Suppressor macrophage treated with lipopolysaccharide for 4 hours (primary cell): ENCODE measurements around the gene MINDY4.

Experiments
- DNase-seq: peaks from one replicate; pipeline ENCODE4 v3.0.0-alpha.2; 2020

The MINDY4 gene

DNA sequence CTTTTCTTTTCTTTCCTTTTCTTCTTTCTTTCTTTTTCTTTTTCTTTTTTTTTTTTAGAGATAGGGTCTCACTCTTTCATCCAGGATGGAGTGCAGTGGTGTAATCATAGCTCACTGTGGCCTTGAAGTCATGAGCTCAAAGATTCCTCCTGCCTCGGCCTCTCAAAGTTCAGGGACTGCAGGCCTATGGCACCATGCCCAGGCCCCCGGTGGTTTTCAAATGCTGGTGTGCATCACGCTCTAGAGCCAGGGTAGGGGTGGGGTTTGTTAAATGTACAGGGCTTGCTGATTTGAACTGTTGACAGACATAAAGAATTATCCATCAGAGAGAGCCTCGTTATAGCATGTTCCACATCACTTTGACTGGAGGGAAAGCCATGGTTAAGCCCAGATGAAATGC lies 5.8 kb downstream of the MINDY4 start:
- DNase-seq = no peak

DNA sequence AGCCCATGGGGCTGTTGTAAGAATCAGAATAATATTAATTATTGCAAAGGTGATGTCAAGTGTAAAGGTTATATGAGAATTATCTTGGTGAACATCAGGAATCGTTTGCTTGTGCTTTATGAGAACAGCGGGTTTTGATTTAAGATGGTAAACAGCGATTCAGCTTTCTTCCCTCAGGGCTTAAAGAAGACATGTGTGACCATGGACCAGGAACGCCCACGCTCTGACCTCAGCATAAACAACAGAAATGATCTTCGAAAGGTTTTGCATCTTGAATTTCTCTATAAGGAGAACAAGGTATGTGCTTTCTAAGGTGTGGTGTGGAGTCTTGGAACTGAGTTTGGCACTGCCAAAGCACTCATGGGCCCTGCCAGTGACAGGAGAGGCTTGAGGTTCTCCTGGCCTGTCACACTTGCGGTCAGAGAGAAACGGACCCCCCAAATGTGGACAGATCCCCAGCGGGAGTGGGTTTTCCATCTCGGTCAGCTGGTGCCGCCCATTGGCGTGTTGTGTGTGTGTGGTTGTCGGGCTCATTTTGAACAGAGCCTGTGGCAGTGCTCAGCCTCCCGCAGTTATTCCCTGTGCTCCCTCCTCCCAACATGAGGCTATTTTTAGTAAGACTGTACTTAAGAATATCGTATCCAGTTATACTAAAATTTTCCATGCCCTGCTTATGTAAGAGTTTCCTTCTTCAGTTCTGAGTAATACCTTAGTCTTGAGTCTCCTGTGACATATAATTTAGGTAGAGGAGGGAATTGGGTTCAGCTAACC lies 7.2 kb downstream of the MINDY4 start:
- no peak for DNase-seq

DNA sequence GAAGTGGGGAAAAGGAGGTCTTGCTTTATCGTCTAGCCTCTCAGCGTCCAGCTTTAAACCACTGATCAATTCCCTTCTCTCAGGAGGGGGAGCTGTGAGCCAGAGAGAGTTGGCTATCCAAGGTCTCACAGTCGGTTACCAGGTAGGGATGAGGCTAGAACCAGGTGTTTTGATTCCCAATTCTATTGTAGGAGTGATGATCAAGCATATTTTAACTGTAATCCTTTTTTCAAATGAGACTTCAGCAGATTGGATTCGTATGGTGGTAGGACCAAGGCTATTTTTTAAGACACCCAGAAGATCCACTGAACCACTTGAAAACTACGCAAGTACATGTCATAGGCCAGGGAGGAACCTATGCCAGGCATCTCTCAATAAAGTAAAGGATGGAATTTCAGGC lies 8.4 kb downstream of the MINDY4 start:
- DNase-seq = no peak

DNA sequence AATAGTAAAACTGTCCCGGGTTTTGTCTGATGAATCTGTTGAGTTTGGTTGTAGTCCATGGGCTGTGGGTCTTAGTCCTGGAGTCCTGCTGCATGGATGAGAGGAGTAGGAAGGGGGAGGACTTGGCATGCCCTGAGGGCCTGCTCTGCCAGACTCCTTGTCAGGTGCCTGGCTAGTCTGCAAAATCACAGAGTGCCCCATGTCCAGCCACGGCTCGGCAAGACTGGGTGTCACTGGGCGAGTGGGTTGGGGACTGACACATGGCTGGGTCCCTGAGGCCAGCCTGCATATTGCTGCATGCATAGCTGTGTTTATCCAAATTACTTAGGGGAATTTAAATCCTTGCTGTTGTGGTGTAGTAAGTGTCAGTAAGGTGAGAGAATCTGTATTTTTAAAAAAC lies 9.7 kb downstream of the MINDY4 start:
- no peak for DNase-seq

DNA sequence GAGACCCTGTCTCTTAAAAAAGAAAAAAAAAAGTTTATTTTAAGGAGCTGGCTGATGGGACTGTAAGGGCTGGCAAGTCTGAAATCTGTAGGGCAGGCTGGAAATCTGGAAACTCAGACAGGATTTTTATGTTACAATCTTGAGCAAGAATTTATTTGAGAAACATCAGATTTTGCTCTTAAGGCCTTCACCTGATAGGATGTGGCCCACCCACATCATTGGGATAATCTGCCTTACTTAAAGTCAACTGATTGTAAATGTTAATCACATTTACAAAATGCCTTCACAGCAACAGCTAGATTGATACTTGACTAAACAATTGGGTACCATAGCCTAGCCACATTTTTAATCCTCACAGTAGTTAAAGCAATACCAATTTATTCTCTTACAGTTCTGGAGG lies 11.5 kb downstream of the MINDY4 start:
- DNase-seq = no peak

DNA sequence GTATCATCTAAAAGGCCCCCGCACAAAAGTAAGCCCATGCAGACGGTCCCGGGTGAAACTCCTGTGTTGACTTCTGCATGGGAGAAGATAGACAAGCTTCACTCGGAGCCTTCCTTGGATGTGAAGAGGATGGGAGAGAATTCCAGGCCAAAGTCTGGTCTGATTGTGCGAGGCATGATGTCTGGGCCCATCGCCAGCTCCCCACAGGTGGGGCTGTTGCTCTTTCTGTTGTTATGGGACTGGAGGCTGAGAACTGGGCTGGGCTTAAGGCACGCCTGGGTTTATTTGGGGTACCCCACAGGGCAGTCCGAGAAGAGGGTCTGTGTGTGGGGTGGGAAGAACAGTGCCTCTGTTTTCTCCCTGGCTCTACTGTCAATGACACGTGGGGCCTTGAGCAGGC lies 14.6 kb downstream of the MINDY4 start:
- DNase-seq = no peak

DNA sequence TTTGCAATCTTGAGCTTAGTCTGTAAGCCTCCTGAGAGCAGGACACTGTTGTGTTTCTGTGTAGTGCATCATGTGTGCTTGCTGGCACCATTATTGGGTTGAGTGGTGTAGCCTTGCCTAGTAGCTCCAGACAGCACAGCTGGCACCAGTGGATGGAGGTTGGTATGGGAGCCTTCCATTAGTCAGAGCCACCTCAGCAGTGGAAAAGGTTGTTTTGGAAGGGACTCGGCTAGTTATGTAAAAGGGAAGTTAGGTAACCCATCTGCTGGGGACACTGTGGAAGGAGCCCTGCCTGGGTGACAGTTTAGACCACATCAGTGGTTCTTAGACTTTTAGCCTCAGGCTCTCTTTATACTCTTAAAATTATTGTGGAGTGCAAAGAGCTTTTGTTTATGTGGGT lies 16.3 kb downstream of the MINDY4 start:
- peak; percentile 6 for DNase-seq

DNA sequence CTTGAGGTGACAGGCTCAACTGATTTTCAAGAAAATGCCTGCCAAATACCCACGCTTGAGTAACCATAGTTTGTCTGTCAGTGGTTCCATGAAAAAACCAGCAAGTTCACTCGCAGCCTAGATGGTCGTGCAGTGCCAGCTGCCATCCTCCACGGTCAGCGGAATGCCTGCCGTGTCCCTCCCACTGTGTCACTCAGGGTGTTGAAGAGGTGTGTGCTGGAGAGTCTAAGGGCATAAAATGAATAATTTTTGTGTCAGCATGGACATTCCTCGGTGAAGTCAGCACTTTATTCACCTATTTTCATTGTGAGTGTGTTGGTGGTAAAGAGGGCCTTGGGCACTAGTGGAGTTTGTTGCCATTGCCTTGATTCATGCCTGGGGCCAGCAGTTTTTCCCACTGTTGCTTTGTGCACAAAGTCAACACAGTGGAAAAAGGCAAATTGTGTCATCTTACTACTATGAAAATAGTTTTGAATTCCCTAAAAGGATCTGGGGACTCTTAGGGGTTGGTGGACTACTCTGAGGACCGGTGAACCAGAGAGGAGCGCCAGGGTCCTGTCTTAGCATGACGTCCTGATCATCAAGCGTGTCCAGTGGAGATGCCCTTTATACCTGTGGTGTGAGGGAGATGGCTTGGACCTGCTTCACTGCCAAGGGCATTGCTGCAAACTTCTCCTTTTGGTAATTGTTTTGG lies 17.6 kb downstream of the MINDY4 start:
- DNase-seq = no peak

DNA sequence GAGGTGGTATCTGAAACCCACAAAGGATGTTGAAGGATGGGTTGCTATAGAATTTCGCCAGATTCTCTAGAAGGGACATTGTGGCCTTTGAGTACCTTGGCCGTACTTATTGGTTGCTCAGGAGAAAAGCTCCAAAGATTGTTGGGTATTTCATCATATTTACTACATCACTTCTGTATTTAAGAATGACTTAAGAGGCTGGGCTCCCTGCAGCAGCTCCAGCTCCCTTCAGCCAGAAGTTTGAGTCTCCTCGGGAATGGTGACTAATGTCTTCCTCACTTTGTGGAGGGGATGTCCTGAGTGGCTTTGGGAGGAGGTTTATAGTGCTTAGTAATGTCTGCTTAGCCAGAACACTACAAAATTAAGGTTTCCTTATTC lies 18.1 kb downstream of the MINDY4 start:
- peak; percentile 80 for DNase-seq

DNA sequence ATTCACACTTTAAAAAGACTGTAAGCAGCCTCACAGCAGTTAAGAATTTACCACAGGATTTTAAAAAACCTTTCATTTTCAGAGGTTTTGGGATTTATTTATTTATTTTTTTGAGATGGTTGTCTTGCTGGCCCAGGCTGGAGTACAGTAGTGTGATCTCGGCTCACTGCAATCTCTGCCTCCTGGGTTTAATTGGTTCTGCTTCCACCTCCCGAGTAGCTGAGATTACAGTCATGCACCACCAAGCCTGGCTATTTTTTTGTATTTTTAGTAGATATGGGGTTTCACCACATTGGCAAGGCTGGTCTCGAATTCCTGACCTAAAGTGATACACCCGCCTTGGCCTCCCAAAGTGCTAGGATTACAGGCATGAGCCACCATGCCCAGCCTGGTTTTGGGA lies 19.1 kb downstream of the MINDY4 start:
- DNase-seq = no peak

DNA sequence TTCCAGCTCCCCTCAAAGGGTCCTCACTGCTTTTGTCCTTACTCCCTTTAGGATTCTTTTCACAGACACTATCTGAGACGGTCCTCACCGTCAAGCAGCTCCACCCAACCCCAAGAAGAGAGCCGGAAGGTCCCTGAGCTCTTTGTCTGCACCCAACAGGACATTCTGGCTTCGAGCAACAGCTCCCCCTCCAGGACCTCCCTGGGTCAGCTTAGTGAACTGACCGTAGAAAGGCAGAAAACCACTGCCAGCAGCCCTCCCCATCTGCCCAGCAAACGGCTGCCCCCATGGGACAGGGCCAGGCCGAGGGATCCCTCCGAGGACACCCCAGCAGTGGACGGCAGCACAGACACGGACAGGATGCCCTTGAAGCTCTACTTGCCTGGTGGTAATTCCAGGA lies 19.9 kb downstream of the MINDY4 start:
- DNase-seq = no peak

DNA sequence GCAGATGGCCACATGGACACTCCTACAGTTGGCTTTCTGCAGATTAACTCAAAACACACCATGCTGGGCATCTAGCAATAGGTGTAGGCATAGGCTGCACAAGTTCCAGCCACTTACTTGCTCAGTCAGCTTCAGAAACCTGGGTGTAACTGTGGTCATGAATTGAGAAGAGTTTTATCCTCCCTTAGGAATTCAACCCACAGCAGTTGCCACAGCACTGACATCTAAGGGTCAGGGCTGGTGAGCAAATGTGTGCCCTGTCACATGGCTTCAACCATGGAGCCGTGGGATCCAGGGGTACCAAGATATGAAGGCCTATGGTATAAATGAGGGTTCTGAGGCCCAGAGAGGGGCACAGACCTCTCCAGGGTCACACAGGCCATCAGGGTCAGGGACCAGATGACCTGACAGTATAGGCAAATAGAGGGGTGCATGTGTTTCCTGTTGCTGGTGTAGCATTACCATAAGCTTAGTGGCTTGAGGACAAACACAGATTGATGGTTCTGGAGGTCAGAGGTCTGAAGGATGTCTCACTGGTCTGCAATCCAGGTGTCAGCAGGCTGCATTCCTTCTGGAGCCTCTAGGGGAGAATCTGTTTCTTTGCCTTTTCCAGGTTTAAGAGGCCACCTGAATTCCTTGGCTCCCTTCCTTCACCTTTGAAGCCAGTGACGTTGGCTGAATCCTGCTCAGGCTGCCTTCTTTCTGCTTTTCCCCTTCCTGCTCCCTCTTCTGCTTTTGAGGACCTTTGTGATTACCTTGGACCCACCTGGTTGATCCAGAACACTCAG lies 24.1 kb downstream of the MINDY4 start:
- DNase-seq = no peak

DNA sequence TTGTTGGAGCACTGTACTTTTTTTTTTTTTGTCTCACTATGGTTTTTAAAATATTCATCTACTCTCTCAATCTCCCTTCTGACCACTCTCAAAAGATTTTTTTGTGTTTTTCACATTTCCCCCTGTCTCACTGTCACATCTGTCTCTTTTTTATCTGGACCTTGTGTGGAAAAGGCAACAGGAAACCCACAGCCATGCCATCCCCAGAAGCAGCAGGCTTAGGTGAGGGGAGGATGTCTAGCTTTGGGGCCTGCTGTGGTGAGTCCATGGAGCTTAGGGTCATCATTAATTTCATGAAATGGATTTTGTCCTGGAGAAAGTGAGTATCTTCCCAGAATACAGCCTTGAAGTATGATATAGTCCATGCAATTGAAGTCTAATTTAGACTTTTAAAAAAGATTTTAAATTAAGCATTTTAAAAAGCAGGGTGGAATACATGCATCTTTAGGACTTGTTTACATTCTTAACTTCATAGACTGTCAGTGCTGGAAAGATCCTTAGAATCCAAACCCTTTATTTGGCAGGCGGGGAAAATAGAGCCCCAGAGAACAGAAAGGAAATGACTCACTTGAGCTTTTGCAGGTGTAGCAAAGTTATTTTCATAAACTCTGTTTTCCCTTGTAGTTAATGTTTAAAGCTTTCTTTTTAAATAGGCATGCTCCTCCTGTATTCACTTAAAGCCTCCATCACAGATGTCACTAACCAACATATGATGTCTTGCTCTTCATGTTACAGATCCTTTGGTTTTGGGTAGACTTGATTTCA lies 25.1 kb downstream of the MINDY4 start:
- DNase-seq = no peak

DNA sequence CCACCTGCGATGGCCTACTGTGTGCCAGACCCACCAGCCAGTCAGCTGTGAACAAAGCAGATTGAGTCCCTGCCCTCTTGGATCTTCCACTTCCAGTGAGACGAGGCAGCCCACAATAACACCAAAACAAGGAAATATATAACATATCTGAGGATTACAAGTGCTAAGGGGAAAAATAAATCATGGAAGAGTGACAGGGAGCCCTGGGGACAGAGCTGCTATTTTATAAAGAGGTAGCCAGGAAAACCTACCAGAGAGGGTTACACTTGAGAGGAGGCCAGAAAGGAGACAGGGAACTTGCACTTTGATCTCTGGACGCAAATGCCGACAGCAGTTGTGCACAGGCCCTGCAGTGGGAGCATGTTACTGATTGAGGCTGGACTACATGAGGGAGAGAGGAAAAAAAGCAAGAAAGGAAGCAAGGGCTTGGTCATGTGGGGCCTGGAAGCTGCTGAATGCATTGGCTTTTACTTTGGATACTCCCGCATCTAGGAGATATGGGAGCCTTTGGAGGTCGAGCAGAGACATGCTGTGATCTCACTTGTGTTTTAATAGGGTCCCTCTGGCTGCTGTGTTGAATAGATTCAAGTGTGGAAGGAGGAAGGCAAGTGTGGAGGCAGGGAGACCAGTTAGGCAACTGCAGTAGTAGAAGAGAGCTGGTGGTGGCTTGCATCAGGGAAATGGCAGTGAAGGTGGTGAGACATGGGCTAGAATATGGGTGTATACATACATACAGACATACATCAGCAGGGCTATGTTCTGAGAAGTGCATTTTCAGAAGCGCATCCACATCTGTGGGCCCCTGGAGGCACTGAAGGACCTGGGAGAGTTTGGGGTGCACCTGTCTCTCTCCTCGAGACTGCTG lies 26.2 kb downstream of the MINDY4 start:
- DNase-seq = no peak

DNA sequence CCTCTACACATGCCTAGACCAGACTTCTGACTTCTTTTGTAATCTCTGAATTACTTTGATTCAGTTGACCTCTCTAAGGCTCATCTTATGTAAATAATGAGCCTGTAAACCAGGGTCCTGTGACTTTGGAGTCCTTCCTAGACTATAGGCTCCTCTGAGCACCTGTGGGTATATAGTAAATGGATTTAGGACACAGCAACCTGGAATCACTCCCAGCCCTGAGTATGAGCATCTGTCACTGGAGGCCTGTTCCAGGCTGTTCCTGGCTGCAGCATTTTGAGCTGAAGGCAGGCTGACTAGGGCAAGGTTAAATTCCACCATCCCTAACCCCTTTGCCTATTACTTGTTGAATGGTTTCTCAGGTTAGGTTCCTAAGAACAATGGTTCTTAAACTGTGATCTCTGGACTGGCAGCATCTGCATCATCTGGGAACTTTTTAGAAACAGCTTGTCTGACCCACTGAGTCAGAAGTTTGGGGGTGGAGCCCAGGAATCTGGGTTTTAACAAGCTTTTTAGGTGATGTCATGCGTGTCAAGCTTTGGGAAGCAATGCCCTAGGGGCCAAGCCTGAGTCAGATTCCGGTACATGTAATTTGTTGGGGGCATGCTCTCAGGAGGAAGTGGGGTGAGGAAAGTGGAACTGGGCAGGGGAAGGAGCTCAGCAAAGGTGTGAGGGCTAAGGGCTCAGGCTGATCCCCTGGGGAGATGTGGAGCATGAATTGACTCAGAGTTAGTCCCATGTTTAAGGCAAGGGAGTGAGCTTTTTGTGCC lies 28.2 kb downstream of the MINDY4 start:
- DNase-seq = peak; percentile 45

DNA sequence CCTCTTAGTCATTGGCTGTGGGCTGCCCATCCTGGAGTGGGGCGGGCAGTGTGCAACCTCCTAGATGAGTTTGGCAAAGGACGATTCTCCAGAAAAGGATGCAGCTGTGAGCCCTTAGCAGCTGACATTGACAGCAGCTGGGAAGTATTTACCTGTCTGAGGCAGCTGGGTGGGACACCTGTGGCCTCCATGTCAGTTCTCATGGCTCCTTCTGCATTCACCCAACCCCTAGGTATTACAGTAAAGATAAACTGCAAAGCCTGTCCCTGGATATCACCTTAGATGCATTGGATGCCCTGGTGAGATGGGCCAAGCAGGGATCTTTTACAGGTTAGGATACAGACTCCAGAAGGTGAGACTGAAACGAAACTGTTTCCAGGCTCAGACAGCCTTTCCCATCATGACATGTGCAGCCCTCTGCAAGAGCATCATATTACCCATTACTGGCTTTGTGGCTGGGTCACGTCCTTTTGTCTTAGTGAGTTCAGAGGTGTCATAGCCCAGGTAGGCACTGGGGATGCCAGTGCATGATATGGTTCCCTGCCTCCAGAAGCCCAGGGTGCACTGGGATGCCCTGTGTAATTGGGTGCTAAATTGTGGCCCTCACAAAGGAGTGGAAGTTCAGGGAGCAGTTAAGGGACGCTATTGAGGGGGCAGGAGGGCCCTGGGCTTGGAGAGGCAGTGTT lies 28.9 kb downstream of the MINDY4 start:
- no peak for DNase-seq

DNA sequence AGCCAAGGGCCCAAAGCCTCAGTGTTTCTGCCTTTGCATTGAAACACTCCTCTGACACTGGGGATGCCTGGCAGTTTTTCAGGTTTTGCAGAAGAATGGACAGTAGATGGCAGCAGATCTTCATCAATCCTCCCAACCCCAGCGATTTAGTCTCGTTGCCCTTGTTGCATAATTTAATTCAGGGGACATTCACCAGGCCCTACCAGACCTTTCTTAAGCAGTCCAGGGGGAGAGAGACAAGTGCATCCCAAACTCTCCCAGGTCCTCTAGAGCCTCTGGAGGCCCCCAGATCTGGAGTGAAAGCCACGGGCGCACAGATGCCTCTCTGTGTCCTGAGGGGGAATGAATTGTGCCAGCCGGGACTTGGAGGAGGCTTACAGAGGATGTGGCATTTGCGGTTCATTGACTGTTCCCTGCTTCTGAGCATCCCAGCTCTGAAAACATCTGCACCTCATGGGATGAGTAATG lies 29.6 kb downstream of the MINDY4 start:
- peak; percentile 64 for DNase-seq

DNA sequence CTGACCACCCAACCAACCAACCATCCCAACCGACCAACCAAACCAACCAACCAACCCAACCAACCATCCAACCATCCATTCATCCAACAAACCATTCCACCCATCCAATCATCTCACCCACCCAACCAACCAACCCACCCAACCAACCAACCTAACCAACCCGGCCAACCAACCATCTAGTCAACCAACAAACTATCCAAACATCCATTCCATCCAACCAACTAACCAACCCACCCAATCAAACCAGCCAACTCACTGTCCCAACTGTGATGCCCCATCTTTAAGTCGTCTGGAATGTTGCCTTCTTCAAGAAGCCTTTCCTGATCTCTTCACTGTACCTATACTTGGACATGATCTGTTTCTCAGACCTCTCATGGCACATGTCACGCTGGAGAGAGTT lies 31.6 kb downstream of the MINDY4 start:
- no peak for DNase-seq

DNA sequence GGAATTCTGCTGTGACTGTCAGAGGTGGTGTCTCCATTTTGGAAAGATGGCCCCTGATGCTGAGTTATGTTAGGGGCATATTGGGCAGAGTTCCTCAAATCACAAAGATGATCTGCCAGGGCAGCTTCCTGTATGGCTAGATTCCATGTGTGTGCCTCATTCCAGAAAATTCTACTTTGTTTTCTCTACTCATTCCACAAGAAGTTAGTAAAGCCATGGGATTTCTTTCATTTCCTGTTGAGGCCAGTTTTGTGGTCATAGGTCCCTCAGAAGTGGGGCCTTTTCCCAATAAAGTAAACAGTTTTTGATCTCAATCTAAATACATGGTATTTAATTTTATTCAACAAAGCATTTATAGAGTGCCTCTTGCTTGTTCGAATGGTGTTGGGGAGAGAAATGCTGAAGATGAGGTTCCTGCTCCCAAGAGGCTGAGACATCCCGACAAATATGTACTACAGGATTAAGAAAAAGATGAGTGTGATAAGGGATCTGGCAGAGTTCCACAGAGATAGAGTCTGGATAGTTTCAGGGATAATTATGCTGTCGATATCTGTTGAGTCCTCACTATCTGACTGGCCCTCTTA lies 33.0 kb downstream of the MINDY4 start:
- no peak for DNase-seq

DNA sequence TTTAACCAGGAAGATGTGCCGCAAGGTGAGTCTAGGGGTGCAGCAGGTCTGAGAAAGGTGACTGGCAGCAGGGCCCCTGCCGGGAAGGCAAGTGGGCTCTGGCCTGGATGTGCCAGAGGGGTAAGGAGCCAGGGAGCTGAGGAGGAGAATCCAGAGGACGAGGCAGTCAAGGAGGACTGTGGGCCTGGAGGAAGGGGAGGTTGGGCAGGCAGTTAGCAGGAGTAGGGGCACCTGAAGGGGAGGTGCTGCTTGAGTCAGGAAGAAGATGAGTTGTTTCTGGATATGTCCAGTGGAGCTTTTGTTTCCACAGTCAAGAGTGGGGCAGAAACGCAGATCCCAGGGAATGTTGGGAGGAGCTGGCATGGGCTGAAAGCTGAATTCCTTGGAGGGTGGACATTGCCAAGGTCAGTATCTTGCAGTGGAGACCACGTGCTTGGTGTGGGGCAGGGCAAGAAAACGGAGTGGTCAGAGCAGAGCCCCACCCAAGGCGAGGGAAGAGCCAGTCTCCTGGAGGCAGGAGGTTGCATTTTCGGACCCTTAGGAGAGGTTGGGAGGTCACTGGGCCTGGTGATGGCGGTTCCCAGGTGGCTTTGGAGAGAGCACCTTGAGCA lies 34.0 kb downstream of the MINDY4 start:
- DNase-seq = no peak
